Vagina (tissue), 2 donors: ENCODE measurements around the gene MYPN. TPM values are rescaled to one million over a fixed set of nuclear protein-coding genes. Genes with fewer than 3 reads are reported as not detected.
"Not testable (repeated sequence)": the region's sequence is repeated elsewhere in the genome, so short reads cannot be mapped to it uniquely, and the experiment has no call there.

Experiments used
- DNase-seq, 2 donors: peaks; one replicate each; pipeline ENCODE4 v3.0.0-alpha.2; 2017; ENCODE audit errors: extremely low spot score in 2 of 2
- H3K27ac ChIP-seq: fragments of 200-600 bp; sonication (generic); one replicate; pipeline ENCODE4 v1.5.1; 2019
- H3K27me3 ChIP-seq: fragments of 200-600 bp; sonication (generic); one replicate; pipeline ENCODE4 v1.5.1; 2019
- H3K36me3 ChIP-seq, 2 donors: fragments of 200-600 bp; sonication (generic); one replicate each; pipeline ENCODE4 v1.5.1; 2017 to 2019
- H3K4me1 ChIP-seq: fragments of 200-600 bp; sonication (generic); one replicate; pipeline ENCODE4 v1.5.1; 2019
- H3K4me3 ChIP-seq, 2 donors: fragments of 200-600 bp; sonication (generic); 1 replicate in 1 of 2; 2 replicates in 1 of 2; pipeline ENCODE4 v1.5.1; 2016 to 2019
- H3K9me3 ChIP-seq: fragments of 200-600 bp; sonication (generic); one replicate; pipeline ENCODE4 v1.5.1; 2019
- POLR2A ChIP-seq, 2 donors: fragments of 450-650 bp; IDR thresholded peaks; one replicate each; pipeline ENCODE4 v1.6.1; 2017; ENCODE audit warnings: antibody characterized with exemption in 2 of 2, mild to moderate bottlenecking in 2 of 2, moderate library complexity in 2 of 2
- POLR2AphosphoS5 ChIP-seq, 2 donors: sonication (generic); formaldehyde crosslinking; IDR thresholded peaks; one replicate each; pipeline ENCODE4 v1.9.0; 2017; ENCODE audit warnings: antibody characterized with exemption in 2 of 2, mild to moderate bottlenecking in 2 of 2, low read depth in 1 of 2; ENCODE audit not compliant: insufficient read depth in 1 of 2
- intact Hi-C: fragments of 100-400 bp; cut with DNase I; formaldehyde crosslinking; loops from one replicate; pipeline ENCODE4 v1.15.1; 2023
- total RNA-seq: library from RNA; depleted of rRNA; stranded (reverse); fragments of >200 nt; gene quantifications from one replicate; pipeline ENCODE4 v1.2.3, GENCODE V29; 2016
- TF ChIP-seq, protein P1 (sequence below), 3 experiments: fragments of 450-650 bp in 2 of 3; fragments of 200-600 bp in 1 of 3; sonication (generic) in 1 of 3; IDR thresholded peaks; one replicate each; pipeline ENCODE4 v1.5.1; 2017 to 2019; ENCODE audit warnings: antibody characterized with exemption in 3 of 3, mild to moderate bottlenecking in 2 of 3, moderate library complexity in 2 of 3

MYPN gene
- total RNA-seq, 1 donor from 2014 or later: not detected

- intact Hi-C loops: no loop called here
- no peaks in the 10 kb centered on the region for H3K9me3 ChIP-seq
- peak overlapping the region; percentile 96 for H3K27ac ChIP-seq
- no peak for DNase-seq
- H3K27me3 ChIP-seq: no peaks in the 10 kb centered on the region
- H3K4me1 ChIP-seq: peaks cover 43% of the 10 kb centered on the region
- H3K4me3 ChIP-seq: peak overlapping the region; percentile 77 to 78
- no peak for TF ChIP-seq POLR2A (IDR thresholded peaks at IDR 0.05)
- TF ChIP-seq, protein P1, sequence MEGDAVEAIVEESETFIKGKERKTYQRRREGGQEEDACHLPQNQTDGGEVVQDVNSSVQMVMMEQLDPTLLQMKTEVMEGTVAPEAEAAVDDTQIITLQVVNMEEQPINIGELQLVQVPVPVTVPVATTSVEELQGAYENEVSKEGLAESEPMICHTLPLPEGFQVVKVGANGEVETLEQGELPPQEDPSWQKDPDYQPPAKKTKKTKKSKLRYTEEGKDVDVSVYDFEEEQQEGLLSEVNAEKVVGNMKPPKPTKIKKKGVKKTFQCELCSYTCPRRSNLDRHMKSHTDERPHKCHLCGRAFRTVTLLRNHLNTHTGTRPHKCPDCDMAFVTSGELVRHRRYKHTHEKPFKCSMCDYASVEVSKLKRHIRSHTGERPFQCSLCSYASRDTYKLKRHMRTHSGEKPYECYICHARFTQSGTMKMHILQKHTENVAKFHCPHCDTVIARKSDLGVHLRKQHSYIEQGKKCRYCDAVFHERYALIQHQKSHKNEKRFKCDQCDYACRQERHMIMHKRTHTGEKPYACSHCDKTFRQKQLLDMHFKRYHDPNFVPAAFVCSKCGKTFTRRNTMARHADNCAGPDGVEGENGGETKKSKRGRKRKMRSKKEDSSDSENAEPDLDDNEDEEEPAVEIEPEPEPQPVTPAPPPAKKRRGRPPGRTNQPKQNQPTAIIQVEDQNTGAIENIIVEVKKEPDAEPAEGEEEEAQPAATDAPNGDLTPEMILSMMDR (IDR thresholded peaks at IDR 0.05): no peak
- H3K36me3 ChIP-seq: no peaks in the 10 kb centered on the region
These were observed 35.1 kb upstream of the MYPN start for GRCh38 chr10:68074031-68074774.

DNA sequence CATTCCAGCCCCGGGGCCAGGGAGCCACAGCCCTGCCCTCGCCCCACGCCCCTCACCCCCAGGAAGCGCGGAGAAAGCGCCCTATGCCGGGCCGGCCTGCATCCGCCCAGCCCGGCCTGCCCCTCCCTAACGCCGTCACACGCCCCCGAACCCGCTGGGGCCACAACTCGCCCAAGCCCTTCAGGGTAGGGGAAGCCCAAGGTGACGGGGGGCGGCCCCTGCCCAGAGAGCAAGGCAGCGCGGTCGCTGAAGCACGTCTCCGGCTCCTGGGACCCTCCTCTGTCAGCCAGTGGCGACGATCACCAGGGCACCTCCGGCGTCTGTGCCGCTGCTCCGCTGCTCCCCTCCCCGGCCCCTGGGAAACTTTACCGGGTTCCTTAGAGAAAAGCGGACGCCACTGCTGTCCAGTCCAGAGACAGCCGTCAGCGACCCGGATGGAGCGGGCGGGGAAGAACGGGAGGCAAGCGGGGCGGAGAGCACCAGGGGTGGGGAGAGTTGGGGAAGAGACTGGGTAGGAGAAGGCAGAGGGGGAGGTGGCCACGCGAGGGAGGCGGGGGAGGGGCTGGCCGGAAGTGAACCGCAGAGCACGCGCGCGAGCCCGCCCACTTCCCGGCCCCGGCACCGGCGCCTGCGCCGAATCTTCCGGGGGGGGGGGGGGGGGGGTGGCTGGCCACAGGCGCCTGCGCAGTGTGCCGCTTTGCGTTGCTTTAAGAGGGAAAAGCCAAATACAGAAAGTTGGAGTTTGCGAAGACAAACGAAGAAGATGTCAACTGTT, 34.3 kb upstream of the MYPN start, which contains the start of gene HERC4:
TSS of gene HERC4 (minus strand) at position 509 of the 775 bp plus-strand sequence. CDS start 2,175 bp downstream, outside the sequence.
- intact Hi-C loops: no loop called here

GRCh38 chr10:68075550-68076004, 33.7 kb upstream of the MYPN start:
- H3K4me3 ChIP-seq: peak overlapping the region in 1 of 2 donors; percentile 78
- H3K9me3 ChIP-seq: no peaks in the 10 kb centered on the region
- H3K27ac ChIP-seq: peak overlapping the region; percentile 96

More for the DNA sequence above, 34.3 kb upstream of the MYPN start, which contains the start of gene HERC4:
- Histone ChIP-seq H3K9me3 (no peaks in the 10 kb centered on the region), H3K4me3 (peak within 1 kb of the TSS; percentile 77 to 78), H3K27ac (peak within 1 kb of the TSS; percentile 96), H3K36me3 (no peaks in the 10 kb centered on the region), H3K4me1 (peaks cover 38% of the 10 kb centered on the region), H3K27me3 (no peaks in the 10 kb centered on the region)
- TF ChIP-seq POLR2AphosphoS5 (IDR thresholded peaks at IDR 0.05; ENCODE audit: insufficient read depth in 1 of 2, low read depth in 1 of 2): peak; percentile 36 to 96
- TF ChIP-seq, protein P1 (IDR thresholded peaks at IDR 0.05): no peak
- peak in 1 of 2 donors; percentile 70 for TF ChIP-seq POLR2A (IDR thresholded peaks at IDR 0.05)
- DNase-seq: peak; percentile 95 to 96

GRCh38 chr10:68076081-68076480, 33.2 kb upstream of the MYPN start:
- H3K27me3 ChIP-seq, H3K9me3 ChIP-seq, H3K36me3 ChIP-seq, H3K4me3 ChIP-seq, intact Hi-C loops, H3K27ac ChIP-seq, DNase-seq: not testable (repeated sequence)
- peaks cover 36% of the 10 kb centered on the region for H3K4me1 ChIP-seq

More at GRCh38 chr10:68075550-68076004, 33.7 kb upstream of the MYPN start:
- no peaks in the 10 kb centered on the region for H3K27me3 ChIP-seq
- TF ChIP-seq, protein P1 (IDR thresholded peaks at IDR 0.05): no peak
- TF ChIP-seq POLR2A (IDR thresholded peaks at IDR 0.05): no peak
- TF ChIP-seq POLR2AphosphoS5 (IDR thresholded peaks at IDR 0.05; ENCODE audit: insufficient read depth in 1 of 2, low read depth in 1 of 2): no peak
- DNase-seq: no peak
- H3K36me3 ChIP-seq: no peaks in the 10 kb centered on the region
- intact Hi-C loops: no loop called here
- peaks cover 38% of the 10 kb centered on the region for H3K4me1 ChIP-seq

DNA sequence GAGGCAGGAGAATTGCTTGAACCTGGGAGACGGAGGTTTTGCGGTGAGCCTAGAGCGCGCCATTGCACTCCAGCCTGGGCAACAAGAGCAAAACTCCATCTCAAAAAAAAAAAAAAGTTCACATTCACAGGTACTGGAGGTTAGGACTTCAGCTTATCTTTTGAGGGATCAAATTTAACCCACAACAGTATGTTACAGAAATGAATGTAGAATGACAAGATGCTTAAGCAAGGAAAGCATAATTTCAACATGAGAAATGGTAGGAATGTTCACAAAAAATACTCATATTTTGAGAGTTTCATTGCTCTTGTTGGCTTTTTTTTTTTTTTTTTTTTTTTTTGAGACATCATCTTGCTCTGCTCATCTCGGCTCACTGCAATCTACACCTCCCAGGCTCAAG, 32.3 kb upstream of the MYPN start:
- intact Hi-C loops: no loop called here
- Histone ChIP-seq H3K9me3 (no peaks in the 10 kb centered on the region), H3K27me3 (no peaks in the 10 kb centered on the region), H3K36me3 (no peaks in the 10 kb centered on the region), H3K4me3 (no peak overlapping the region), H3K4me1 (peaks cover 26% of the 10 kb centered on the region), H3K27ac (no peak overlapping the region)
- TF ChIP-seq, protein P1 (IDR thresholded peaks at IDR 0.05): no peak
- TF ChIP-seq POLR2A (IDR thresholded peaks at IDR 0.05) (no peak), POLR2AphosphoS5 (IDR thresholded peaks at IDR 0.05; ENCODE audit: insufficient read depth in 1 of 2, low read depth in 1 of 2) (no peak)
- DNase-seq: no peak
